ENCODE results near the gene IGF1.

DNA sequence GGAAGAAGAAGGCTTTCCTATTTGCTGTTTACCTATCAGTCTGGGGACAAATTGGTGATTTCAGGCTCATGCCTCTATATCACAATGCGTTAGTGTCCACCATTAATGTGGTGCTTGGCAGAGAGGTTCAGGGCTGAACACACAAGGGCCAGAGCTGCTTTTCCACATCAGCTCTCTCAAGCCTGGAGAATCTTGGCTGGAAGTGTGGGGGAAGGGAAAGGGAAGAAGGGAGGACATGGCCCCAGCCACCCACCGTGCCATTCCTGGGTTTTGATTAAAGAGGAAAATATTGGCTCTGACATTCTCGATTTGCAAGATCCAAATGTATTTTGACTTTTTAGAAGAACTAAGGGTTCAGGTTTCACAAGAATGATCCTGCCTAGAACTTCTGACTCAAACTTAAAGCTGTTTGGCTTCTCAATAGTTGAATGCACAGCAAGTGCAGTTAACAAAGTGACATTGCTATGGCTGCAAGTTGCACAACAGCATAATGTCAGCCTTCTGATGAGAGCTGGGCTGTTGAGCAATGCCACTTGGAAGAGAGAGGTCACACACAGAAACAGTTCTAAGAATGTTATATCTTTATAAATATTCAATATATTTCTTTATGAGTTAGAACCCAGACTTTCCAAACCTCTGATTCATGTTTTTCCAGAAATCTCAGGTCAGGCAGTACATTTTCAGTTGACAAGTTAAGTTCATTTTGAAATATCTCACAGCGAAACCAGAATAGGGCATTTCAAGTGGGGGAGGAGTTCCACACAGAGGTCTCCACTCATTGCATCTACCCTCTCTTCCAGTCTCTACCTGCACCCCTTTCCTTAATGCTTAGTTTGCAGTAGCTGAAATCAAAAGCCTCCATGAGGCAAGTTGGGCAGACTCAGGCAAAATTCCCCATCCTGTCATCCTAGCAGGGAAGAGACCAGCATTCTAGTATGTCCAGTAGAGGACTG lies 25.3 kb downstream of the IGF1 start:
- TF ChIP-seq, protein P1, sequence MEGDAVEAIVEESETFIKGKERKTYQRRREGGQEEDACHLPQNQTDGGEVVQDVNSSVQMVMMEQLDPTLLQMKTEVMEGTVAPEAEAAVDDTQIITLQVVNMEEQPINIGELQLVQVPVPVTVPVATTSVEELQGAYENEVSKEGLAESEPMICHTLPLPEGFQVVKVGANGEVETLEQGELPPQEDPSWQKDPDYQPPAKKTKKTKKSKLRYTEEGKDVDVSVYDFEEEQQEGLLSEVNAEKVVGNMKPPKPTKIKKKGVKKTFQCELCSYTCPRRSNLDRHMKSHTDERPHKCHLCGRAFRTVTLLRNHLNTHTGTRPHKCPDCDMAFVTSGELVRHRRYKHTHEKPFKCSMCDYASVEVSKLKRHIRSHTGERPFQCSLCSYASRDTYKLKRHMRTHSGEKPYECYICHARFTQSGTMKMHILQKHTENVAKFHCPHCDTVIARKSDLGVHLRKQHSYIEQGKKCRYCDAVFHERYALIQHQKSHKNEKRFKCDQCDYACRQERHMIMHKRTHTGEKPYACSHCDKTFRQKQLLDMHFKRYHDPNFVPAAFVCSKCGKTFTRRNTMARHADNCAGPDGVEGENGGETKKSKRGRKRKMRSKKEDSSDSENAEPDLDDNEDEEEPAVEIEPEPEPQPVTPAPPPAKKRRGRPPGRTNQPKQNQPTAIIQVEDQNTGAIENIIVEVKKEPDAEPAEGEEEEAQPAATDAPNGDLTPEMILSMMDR (IDR thresholded peaks at IDR 0.05; ENCODE audit: low read depth, low read length, poor library complexity, severe bottlenecking): no peak
- no peak for TF ChIP-seq EZH2phosphoT487 (IDR thresholded peaks at IDR 0.05; ENCODE audit: borderline replicate concordance, low read length)

Data from DOHH2 (cell line).